Mesenchymal stem cell (in vitro differentiated cells and primary cell): Measurements from ENCODE around the gene C2orf78.

Source experiments
- DNase-seq: peaks from one replicate; pipeline ENCODE4 v3.0.0-alpha.2; 2013
- H2AFZ ChIP-seq: one replicate; pipeline ENCODE4 v1.6.1; 2013; ENCODE audit warnings: low read depth, mild to moderate bottlenecking, control low read depth, inconsistent platforms, low read length, moderate library complexity
- H2AK5ac ChIP-seq: 2 replicates; pipeline ENCODE4 v1.6.1; 2013; ENCODE audit warnings: low read length, moderate library complexity, mild to moderate bottlenecking, inconsistent platforms; ENCODE audit not compliant: severe bottlenecking
- H2BK120ac ChIP-seq: one replicate; pipeline ENCODE4 v1.6.1; 2013; ENCODE audit warnings: low read depth, mild to moderate bottlenecking, inconsistent platforms, low read length, moderate library complexity
- H2BK12ac ChIP-seq, 2 experiments: one replicate each; pipeline ENCODE4 v1.6.1; 2013; ENCODE audit warnings: inconsistent platforms in 2 of 2, low read length in 2 of 2, mild to moderate bottlenecking in 2 of 2, moderate library complexity in 2 of 2, control low read depth in 1 of 2
- H2BK15ac ChIP-seq: one replicate; pipeline ENCODE4 v1.6.1; 2013; ENCODE audit warnings: mild to moderate bottlenecking, low read depth, inconsistent platforms; ENCODE audit not compliant: poor library complexity, severe bottlenecking
- H2BK5ac ChIP-seq: 2 replicates; pipeline ENCODE4 v1.6.1; 2013; ENCODE audit warnings: low read depth, mild to moderate bottlenecking, low read length, control low read depth, inconsistent platforms; ENCODE audit not compliant: poor library complexity, severe bottlenecking
- H3K14ac ChIP-seq, 2 experiments: one replicate each; pipeline ENCODE4 v1.6.1; 2013; ENCODE audit warnings: inconsistent platforms in 2 of 2, low read length in 2 of 2, control low read depth in 1 of 2, mild to moderate bottlenecking in 1 of 2, moderate library complexity in 1 of 2
- H3K18ac ChIP-seq, 2 experiments: one replicate each; pipeline ENCODE4 v1.6.1; 2013; ENCODE audit warnings: inconsistent platforms in 2 of 2, low read length in 2 of 2, control low read depth in 1 of 2, low read depth in 1 of 2, mild to moderate bottlenecking in 1 of 2
- H3K23ac ChIP-seq, 2 experiments: one replicate each; pipeline ENCODE4 v1.6.1; 2013; ENCODE audit warnings: inconsistent platforms in 2 of 2, low read length in 2 of 2, mild to moderate bottlenecking in 2 of 2, moderate library complexity in 2 of 2, control low read depth in 1 of 2
- H3K27ac ChIP-seq: 2 replicates; pipeline ENCODE4 v1.5.1; 2013; ENCODE audit warnings: mild to moderate bottlenecking, moderate library complexity, low read length, control low read depth, inconsistent platforms; ENCODE audit not compliant: poor library complexity, severe bottlenecking
- H3K27me3 ChIP-seq, 2 experiments: 2 replicates each; pipeline versions ENCODE4 v1.6.1 to v1.7.0; 2013; ENCODE audit warnings: low read length in 2 of 2, mild to moderate bottlenecking in 2 of 2, moderate library complexity in 2 of 2, control low read depth in 1 of 2, inconsistent platforms in 1 of 2; ENCODE audit not compliant: control insufficient read depth in 1 of 2, insufficient read depth in 1 of 2
- H3K36me3 ChIP-seq, 2 experiments: 2 replicates each; pipeline versions ENCODE4 v1.6.1 to v1.7.0; 2013; ENCODE audit warnings: low read length in 2 of 2, control low read depth in 1 of 2, inconsistent platforms in 1 of 2, low read depth in 1 of 2, mild to moderate bottlenecking in 1 of 2; ENCODE audit not compliant: insufficient read depth in 2 of 2, control insufficient read depth in 1 of 2
- H3K4ac ChIP-seq, 2 experiments: one replicate each; pipeline ENCODE4 v1.6.1; 2013; ENCODE audit warnings: inconsistent platforms in 2 of 2, low read length in 2 of 2, mild to moderate bottlenecking in 2 of 2, moderate library complexity in 2 of 2, control low read depth in 1 of 2, low read depth in 1 of 2
- H3K4me1 ChIP-seq: 2 replicates; pipeline ENCODE4 v1.6.1; 2013; ENCODE audit warnings: low read depth, low read length, control low read depth; ENCODE audit not compliant: control insufficient read depth, insufficient read depth
- H3K4me2 ChIP-seq: 2 replicates; pipeline ENCODE4 v1.6.1; 2013; ENCODE audit warnings: low read length, mild to moderate bottlenecking, inconsistent platforms; ENCODE audit not compliant: poor library complexity, severe bottlenecking
- H3K4me3 ChIP-seq, 2 experiments: 2 replicates each; pipeline versions ENCODE4 v1.5.1 to v1.7.0; 2013; ENCODE audit warnings: low read length in 2 of 2, mild to moderate bottlenecking in 2 of 2, control low read depth in 1 of 2, low read depth in 1 of 2; ENCODE audit not compliant: insufficient read depth in 1 of 2
- H3K79me1 ChIP-seq: replicated peaks from 2 replicates; pipeline ENCODE4 v1.6.1; 2013; ENCODE audit warnings: mild to moderate bottlenecking, control low read depth, low read length, inconsistent platforms; ENCODE audit not compliant: poor library complexity, severe bottlenecking
- H3K9ac ChIP-seq: 2 replicates; pipeline ENCODE4 v1.7.0; 2013; ENCODE audit warnings: mild to moderate bottlenecking, low read length, moderate library complexity
- H3K9me3 ChIP-seq: 2 replicates; pipeline ENCODE4 v1.7.0; 2013; ENCODE audit warnings: mild to moderate bottlenecking, low read length; ENCODE audit not compliant: control insufficient read depth
- H4K8ac ChIP-seq: one replicate; pipeline ENCODE4 v1.6.1; 2013; ENCODE audit warnings: inconsistent platforms, mild to moderate bottlenecking, low read length, moderate library complexity
- H4K91ac ChIP-seq: one replicate; pipeline ENCODE4 v1.6.1; 2013; ENCODE audit warnings: mild to moderate bottlenecking, low read length, inconsistent platforms
- WGBS: methylation state at CpG from one replicate; pipeline ENCODE4 v1.1.7; 2013; ENCODE audit warnings: mixed read lengths; 5-methylcytosine and 5-hydroxymethylcytosine counted together

The C2orf78 gene

DNA sequence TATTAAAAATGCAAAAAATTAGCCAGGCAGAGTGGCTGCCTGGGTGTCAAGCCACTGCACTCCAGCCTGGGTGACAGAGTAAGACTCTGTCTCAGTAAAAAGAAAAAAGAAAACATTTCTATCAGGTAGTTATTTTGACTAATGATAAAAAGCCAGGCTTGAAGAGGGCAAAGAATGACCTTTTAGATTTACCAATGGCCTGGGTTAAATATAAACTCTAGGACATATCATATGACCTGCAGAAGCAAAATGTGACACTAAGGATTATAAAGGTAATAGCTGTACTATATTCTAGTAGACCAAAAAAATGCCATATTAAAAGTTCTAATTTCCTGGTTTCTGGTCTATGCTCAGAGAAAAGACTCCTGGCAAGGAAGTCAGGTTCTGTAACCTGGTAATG lies 28.7 kb downstream of the C2orf78 start:
- H3K14ac ChIP-seq = no peak overlapping the region
- no peak overlapping the region for H3K23ac ChIP-seq
- H3K36me3 ChIP-seq = no peaks in the 10 kb centered on the region
- no peak overlapping the region for H3K18ac ChIP-seq
- peaks cover 25 to 46% of the 10 kb centered on the region in 2 experiments for H3K27me3 ChIP-seq
- no peak overlapping the region for H3K4me2 ChIP-seq
- H3K4ac ChIP-seq = no peak overlapping the region
- no peak overlapping the region for H3K9ac ChIP-seq
- no peak overlapping the region for H2BK5ac ChIP-seq
- no peak overlapping the region for H3K27ac ChIP-seq
- H4K8ac ChIP-seq = no peak overlapping the region
- no peaks in the 10 kb centered on the region for H3K9me3 ChIP-seq
- no peak overlapping the region for H2AFZ ChIP-seq
- no peak overlapping the region for H2BK15ac ChIP-seq
- no peak overlapping the region for H3K4me3 ChIP-seq
- no peaks in the 10 kb centered on the region for H3K79me1 ChIP-seq
- DNase-seq = no peak
- no peak overlapping the region for H2BK12ac ChIP-seq
- H2AK5ac ChIP-seq = no peak overlapping the region
- no peak overlapping the region for H4K91ac ChIP-seq
- H3K4me1 ChIP-seq = no peaks in the 10 kb centered on the region
- no peak overlapping the region for H2BK120ac ChIP-seq

DNA sequence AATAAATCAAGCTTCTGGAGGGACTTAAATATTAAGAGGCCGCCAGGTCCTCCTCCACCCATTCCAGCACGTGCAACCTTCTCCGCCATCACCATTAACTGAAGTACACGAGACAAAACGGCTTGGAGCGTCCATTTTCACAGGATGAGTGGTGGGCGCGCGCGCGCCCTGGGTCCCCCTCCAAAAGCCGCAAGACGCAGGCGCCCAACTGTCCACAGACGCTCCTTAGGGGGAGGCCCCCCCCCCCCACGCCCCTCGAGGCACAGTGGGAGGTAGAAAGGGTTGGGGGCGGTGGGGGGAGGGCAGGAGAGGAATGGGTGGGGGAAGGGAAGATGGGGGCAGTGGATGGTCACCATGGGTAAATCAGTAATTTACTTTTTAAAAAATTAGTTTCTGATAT lies 34.3 kb downstream of the C2orf78 start:
- no peak overlapping the region for H4K91ac ChIP-seq
- H2AFZ ChIP-seq = no peak overlapping the region
- H3K4me1 ChIP-seq = peaks cover 2% of the 10 kb centered on the region
- H3K27me3 ChIP-seq = peaks cover 34 to 75% of the 10 kb centered on the region in 2 experiments
- no peak overlapping the region for H2AK5ac ChIP-seq
- H3K23ac ChIP-seq = no peak overlapping the region
- H3K79me1 ChIP-seq = no peaks in the 10 kb centered on the region
- 88% methylated on average over 15 of the region's 18 CpGs for WGBS
- H3K27ac ChIP-seq = no peak overlapping the region
- no peak overlapping the region for H4K8ac ChIP-seq
- H2BK12ac ChIP-seq = no peak overlapping the region
- no peak overlapping the region for H3K9ac ChIP-seq
- H3K18ac ChIP-seq = no peak overlapping the region
- H2BK120ac ChIP-seq = no peak overlapping the region
- DNase-seq = no peak
- H3K14ac ChIP-seq = no peak overlapping the region
- H3K9me3 ChIP-seq = no peaks in the 10 kb centered on the region
- no peak overlapping the region for H3K4ac ChIP-seq
- H2BK5ac ChIP-seq = no peak overlapping the region
- no peak overlapping the region for H3K4me3 ChIP-seq
- H3K36me3 ChIP-seq = no peaks in the 10 kb centered on the region
- H3K4me2 ChIP-seq = no peak overlapping the region
- no peak overlapping the region for H2BK15ac ChIP-seq

DNA sequence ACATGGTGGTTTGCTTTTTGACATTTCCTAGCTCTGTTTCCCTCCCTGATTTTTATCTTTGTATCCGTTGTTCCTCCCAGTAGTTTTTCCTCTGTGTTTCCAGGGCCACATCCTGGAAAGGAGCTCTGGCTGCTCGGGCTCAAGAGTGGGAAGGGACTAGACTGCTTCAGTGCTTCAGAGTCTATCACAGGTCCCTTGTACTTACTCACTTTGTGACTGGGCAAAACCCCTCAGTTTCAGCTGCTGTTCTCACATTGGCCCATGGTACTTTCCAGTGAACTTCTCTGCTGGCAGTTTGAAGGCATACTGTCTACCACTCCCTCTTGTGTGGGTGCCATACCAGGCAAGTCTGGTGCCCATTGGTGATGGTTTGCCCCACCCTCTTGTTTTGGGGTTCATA lies 37.2 kb downstream of the C2orf78 start:
- Histone ChIP-seq H3K9ac (no peak overlapping the region), H2BK12ac (no peak overlapping the region), H2BK120ac (no peak overlapping the region), H2AFZ (no peak overlapping the region), H3K9me3 (no peaks in the 10 kb centered on the region), H3K4me2 (no peak overlapping the region), H4K8ac (no peak overlapping the region), H3K27me3 (peaks cover 13 to 61% of the 10 kb centered on the region in 2 experiments), H3K4ac (no peak overlapping the region), H3K4me3 (no peak overlapping the region), H2AK5ac (no peak overlapping the region), H4K91ac (no peak overlapping the region), H3K14ac (no peak overlapping the region), H3K27ac (no peak overlapping the region), H2BK15ac (no peak overlapping the region), H2BK5ac (no peak overlapping the region), H3K23ac (no peak overlapping the region), H3K36me3 (no peaks in the 10 kb centered on the region), H3K79me1 (no peaks in the 10 kb centered on the region), H3K18ac (no peak overlapping the region), H3K4me1 (peaks cover 2% of the 10 kb centered on the region)
- WGBS = 55% methylated on average over 2 of the region's 2 CpGs
- no peak for DNase-seq

DNA sequence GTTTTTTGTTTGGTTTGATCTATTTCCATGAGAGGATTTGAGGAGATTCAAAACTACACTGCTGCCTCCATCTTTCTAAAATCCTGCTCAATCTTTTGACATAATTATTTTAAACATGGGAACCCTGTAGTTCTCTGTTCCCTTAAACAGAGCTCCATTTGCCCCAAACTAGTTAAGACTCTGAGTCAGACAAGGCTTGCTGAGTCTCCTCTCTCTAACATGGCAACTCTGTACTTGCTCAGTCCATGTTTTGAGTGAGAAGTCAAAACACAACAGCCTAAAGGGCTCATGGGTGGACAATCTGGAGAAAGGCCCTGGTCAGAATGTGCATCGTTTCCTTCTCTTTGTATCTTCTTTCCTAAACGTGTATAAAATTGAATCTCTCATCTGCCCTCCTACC lies 37.7 kb downstream of the C2orf78 start:
- 59% methylated on average over 2 of the region's 2 CpGs for WGBS
- Histone ChIP-seq H3K18ac (no peak overlapping the region), H2BK12ac (no peak overlapping the region)

More for the DNA sequence above, 37.7 kb downstream of the C2orf78 start:
- Histone ChIP-seq H3K14ac (no peak overlapping the region), H3K27me3 (peaks cover 13 to 61% of the 10 kb centered on the region in 2 experiments), H3K4me3 (no peak overlapping the region), H3K23ac (no peak overlapping the region), H2AFZ (no peak overlapping the region), H2BK5ac (no peak overlapping the region), H3K4me1 (peaks cover 2% of the 10 kb centered on the region), H4K91ac (no peak overlapping the region), H4K8ac (no peak overlapping the region), H3K4ac (no peak overlapping the region), H3K27ac (no peak overlapping the region), H3K79me1 (no peaks in the 10 kb centered on the region), H3K4me2 (no peak overlapping the region), H3K9me3 (no peaks in the 10 kb centered on the region), H3K36me3 (no peaks in the 10 kb centered on the region), H2BK120ac (no peak overlapping the region), H3K9ac (no peak overlapping the region), H2AK5ac (no peak overlapping the region), H2BK15ac (no peak overlapping the region)
- no peak for DNase-seq
